Naive thymus-derived CD4-positive, alpha-beta T cell (primary cell): ENCODE results near the gene ALDH6A1. TPM values are rescaled to one million over a fixed set of nuclear protein-coding genes. Genes with fewer than 3 reads are reported as not detected.

ENCODE experiments used
- ATAC-seq: fragments of 150-1000 bp; cut with Tn5 transposase; 2 replicates; pipeline ENCODE4 v1.10.0; 2021; ENCODE audit warnings: mild to moderate bottlenecking, moderate library complexity
- CTCF ChIA-PET: fragments of 350-600 bp; sonication (Branson Sonifier 250); formaldehyde crosslinking; loops from one replicate; lab custom pipeline; 2021; ENCODE audit warnings: antibody characterized with exemption; lab: Charles Lee
- POLR2A ChIA-PET: fragments of 350-600 bp; sonication (Branson Sonifier 250); formaldehyde crosslinking; loops from one replicate; lab custom pipeline; 2021; ENCODE audit warnings: antibody characterized with exemption, inconsistent platforms; lab: Charles Lee
- DNase-seq, 9 donors: peaks; one replicate each; pipeline versions ENCODE4 v3.0.0 to v3.0.0-alpha.2; 2020 to 2022; ENCODE audit warnings: mixed read lengths in 1 of 9
- H3K27ac ChIP-seq: one replicate; pipeline ENCODE4 v1.7.0; 2013; ENCODE audit warnings: mild to moderate bottlenecking, low read depth, low read length, moderate library complexity
- H3K27me3 ChIP-seq, 2 donors: one replicate each; pipeline ENCODE4 v1.7.0; 2013; ENCODE audit warnings: low read length in 2 of 2, mild to moderate bottlenecking in 2 of 2, moderate library complexity in 2 of 2; ENCODE audit not compliant: control insufficient read depth in 2 of 2, insufficient read depth in 2 of 2
- H3K36me3 ChIP-seq, 3 experiments: 1 replicate in 2 of 3; 2 replicates in 1 of 3; pipeline ENCODE4 v1.7.0; 2013; ENCODE audit warnings: low read length in 3 of 3, mild to moderate bottlenecking in 3 of 3, moderate library complexity in 1 of 3; ENCODE audit not compliant: insufficient read depth in 3 of 3, control insufficient read depth in 2 of 3
- H3K4me1 ChIP-seq, 2 donors: one replicate each; pipeline ENCODE4 v1.7.0; 2013; ENCODE audit warnings: low read length in 2 of 2, mild to moderate bottlenecking in 2 of 2, moderate library complexity in 1 of 2; ENCODE audit not compliant: control insufficient read depth in 2 of 2, insufficient read depth in 2 of 2
- H3K4me3 ChIP-seq: 2 replicates; pipeline ENCODE4 v1.7.0; 2013; ENCODE audit warnings: mild to moderate bottlenecking, low read length
- H3K9me3 ChIP-seq, 3 experiments: 1 replicate in 2 of 3; 2 replicates in 1 of 3; pipeline ENCODE4 v1.7.0; 2013; ENCODE audit warnings: low read length in 3 of 3; ENCODE audit not compliant: control insufficient read depth in 2 of 3
- H3K27ac Mint-ChIP-seq, 9 donors: one replicate each; pipeline ENCODE4 v1.8.0; 2020 to 2022; ENCODE audit warnings: mixed read lengths in 9 of 9, mild to moderate bottlenecking in 8 of 9, moderate library complexity in 5 of 9, inconsistent platforms in 2 of 9
- H3K27me3 Mint-ChIP-seq, 5 donors: one replicate each; pipeline ENCODE4 v1.8.0; 2021 to 2022; ENCODE audit warnings: mixed read lengths in 5 of 5, mild to moderate bottlenecking in 1 of 5
- H3K36me3 Mint-ChIP-seq, 5 donors: one replicate each; pipeline ENCODE4 v1.8.0; 2020 to 2022; ENCODE audit warnings: mixed read lengths in 5 of 5, mild to moderate bottlenecking in 3 of 5, inconsistent platforms in 1 of 5
- H3K4me1 Mint-ChIP-seq, 7 donors: one replicate each; pipeline ENCODE4 v1.8.0; 2020 to 2022; ENCODE audit warnings: mixed read lengths in 7 of 7, mild to moderate bottlenecking in 3 of 7, inconsistent platforms in 1 of 7
- H3K4me3 Mint-ChIP-seq, 10 donors: one replicate each; pipeline ENCODE4 v1.8.0; 2020 to 2022; ENCODE audit warnings: mild to moderate bottlenecking in 10 of 10, mixed read lengths in 10 of 10, moderate library complexity in 6 of 10, inconsistent platforms in 2 of 10
- H3K9me3 Mint-ChIP-seq, 11 donors: one replicate each; pipeline ENCODE4 v1.8.0; 2020 to 2022; ENCODE audit warnings: mixed read lengths in 11 of 11, mild to moderate bottlenecking in 4 of 11, inconsistent platforms in 1 of 11, moderate library complexity in 1 of 11
- intact Hi-C, 2 donors: fragments of 100-400 bp; cut with micrococcal nuclease; formaldehyde crosslinking; loops; one replicate each; pipeline ENCODE4 v1.15.1; 2023
- polyA plus RNA-seq, 2 donors: library from polyadenylated mRNA; unstranded; fragments of 300-500 nt; fragmentation: Illumina TruSeq; gene quantifications; one replicate each; pipeline ENCODE4 v1.2.3, GENCODE V29; 2021
- total RNA-seq, 6 experiments: library from RNA in 5 of 6; stranded (reverse) in 5 of 6; gene quantifications; 1 replicate in 5 of 6; 2 replicates in 1 of 6; pipeline ENCODE4 v1.2.3 and lab custom pipeline; 2021 to 2026

The ALDH6A1 gene
- total and polyA plus RNA-seq, 7 experiments from 2014 or later: 8.9 to 39.9 (median 21.3) TPM

DNA sequence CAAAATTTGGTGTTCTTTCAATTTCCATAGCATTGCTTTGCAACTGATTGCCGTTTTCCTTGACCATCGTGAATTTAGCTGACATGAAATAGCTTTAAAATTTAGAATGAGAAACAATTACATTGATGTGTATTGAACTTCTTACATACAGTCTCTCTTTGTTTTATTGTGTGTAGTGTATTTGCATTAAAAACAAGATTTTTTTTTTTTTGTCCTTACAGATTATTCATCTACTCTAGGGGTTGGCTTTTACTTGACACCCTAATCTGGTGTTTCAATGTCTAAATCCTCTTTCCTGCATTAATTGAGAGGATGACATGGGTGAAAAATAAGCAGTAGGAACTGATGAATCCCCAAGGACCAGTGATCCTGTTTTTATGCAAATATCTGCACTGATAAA lies 21.1 kb upstream of the ALDH6A1 start:
- no peaks in the 10 kb centered on the region for H3K27me3 Mint-ChIP-seq
- no peaks in the 10 kb centered on the region for H3K9me3 ChIP-seq
- CTCF ChIA-PET: interaction anchor here (0.7 kb wide), 1 partner anchor 965 kb away, joined by 3 read pairs; no protein-coding TSS in a partner anchor
- intact Hi-C loops: no loop called here
- no peak for DNase-seq
- H3K4me3 ChIP-seq: no peak overlapping the region
- no peak overlapping the region for H3K27ac ChIP-seq
- POLR2A ChIA-PET: no interaction called here
- H3K27ac Mint-ChIP-seq: no peak overlapping the region
- no peak for ATAC-seq
- peaks cover 0 to 14% (median 0%) of the 10 kb centered on the region in 3 experiments for H3K36me3 ChIP-seq
- H3K4me1 ChIP-seq: no peaks in the 10 kb centered on the region
- H3K36me3 Mint-ChIP-seq: peaks cover 3 to 45% (median 14%) of the 10 kb centered on the region in 5 donors
- H3K27me3 ChIP-seq: no peaks in the 10 kb centered on the region
- H3K4me3 Mint-ChIP-seq: no peak overlapping the region
- no peaks in the 10 kb centered on the region for H3K9me3 Mint-ChIP-seq
- peaks cover 0 to 2% (median 0%) of the 10 kb centered on the region in 7 donors for H3K4me1 Mint-ChIP-seq

DNA sequence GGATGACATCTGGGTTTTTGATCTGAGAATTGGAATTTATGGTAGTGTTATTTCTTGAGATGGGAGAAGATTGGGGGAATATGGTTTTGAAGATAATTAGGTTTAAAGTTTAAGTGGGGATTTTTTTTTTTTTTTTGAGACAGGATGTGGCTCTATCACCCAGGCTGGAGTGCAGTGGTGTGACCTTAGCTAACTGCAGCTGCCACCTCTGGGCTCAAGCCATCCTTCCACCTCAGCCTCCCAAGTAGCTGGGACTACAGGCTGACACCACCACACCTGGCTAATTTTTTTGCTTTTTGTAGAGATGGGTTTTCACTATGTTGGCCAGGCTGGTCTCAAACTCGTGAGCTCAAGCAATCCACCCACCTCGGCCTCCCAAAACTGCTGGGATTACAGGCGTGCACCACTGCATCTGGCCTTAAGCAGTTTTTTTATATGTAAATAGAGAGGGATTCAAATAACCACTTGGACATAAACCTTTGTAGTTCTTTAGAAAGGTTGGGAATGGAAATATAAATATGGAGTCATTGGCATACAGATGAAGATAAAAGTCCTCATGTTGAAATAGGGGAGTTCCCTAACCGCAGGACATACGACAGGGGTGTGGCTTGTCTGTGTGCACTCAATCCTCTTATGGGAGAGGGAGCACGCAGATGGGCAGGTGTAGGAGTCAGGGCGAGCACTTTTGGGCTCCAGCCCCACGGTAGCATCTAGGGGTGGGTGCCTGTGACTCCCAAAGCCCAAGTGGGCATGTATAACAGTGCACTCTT lies 5.2 kb upstream of the ALDH6A1 start:
- no peak for DNase-seq
- intact Hi-C loops: loop anchor here in 1 of 2 donors (10.0 kb wide), 4 partner anchors 335 to 1895 kb away; partner anchors contain the start of genes IFT43, TGFB3 and TMED10

DNA sequence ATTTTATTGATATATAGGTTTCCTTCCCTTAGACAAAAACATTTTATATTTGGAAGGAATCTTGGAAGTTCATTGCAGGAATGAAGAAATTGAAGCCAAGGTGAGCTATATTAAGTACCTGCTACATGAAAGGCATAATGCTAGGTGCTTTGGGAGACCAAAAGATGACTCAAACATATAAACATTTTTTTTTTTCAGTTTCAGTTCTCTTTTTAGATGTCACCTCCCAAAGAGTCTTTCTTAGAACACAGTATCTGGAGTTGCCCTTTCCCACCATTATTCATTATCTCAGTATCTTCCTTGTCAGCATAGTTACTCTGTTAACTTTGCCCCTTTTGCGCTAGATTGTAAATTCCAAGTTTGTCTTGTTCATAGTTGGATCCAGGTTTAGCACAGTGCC lies 1.6 kb upstream of the ALDH6A1 start:
- Histone ChIP-seq H3K4me1 (peaks cover 10 to 16% of the 10 kb centered on the region in 2 donors), H3K27ac (peak overlapping the region; percentile 77), H3K9me3 (no peaks in the 10 kb centered on the region), H3K36me3 (no peaks in the 10 kb centered on the region), H3K27me3 (no peaks in the 10 kb centered on the region), H3K4me3 (peak overlapping the region; percentile 78)
- Mint-ChIP-seq H3K27ac (peak overlapping the region; percentile 90 to 99 (median 94)), H3K4me1 (peaks cover 20 to 60% (median 44%) of the 10 kb centered on the region in 7 donors), H3K4me3 (peak overlapping the region; percentile 89 to 100 (median 96)), H3K9me3 (peaks cover 0 to 4% (median 0%) of the 10 kb centered on the region in 11 donors), H3K36me3 (peaks cover 1 to 9% (median 7%) of the 10 kb centered on the region in 5 donors), H3K27me3 (peaks cover 0 to 4% (median 0%) of the 10 kb centered on the region in 5 donors)
- DNase-seq (no peak), ATAC-seq (no peak)
- ChIA-PET CTCF (no interaction called here), POLR2A (no interaction called here)
- intact Hi-C loops: loop anchor here (2.0 to 10.0 kb wide), 8 partner anchors 199 to 1899 kb away; partner anchors contain the start of genes DCAF4 (in 1 of the 2), IFT43 (in 1 of the 2), PSEN1 (in 1 of the 2) and RIOX1 (in 1 of the 2)

More for the DNA sequence above, 5.2 kb upstream of the ALDH6A1 start:
- Mint-ChIP-seq H3K4me1 (peaks cover 7 to 38% (median 31%) of the 10 kb centered on the region in 7 donors), H3K27me3 (peaks cover 0 to 2% (median 0%) of the 10 kb centered on the region in 5 donors), H3K4me3 (no peak overlapping the region), H3K36me3 (peaks cover 5 to 15% (median 9%) of the 10 kb centered on the region in 5 donors), H3K9me3 (peaks cover 0 to 3% (median 0%) of the 10 kb centered on the region in 11 donors), H3K27ac (peak overlapping the region in 2 of 9 donors; percentile 1 to 43)
- Histone ChIP-seq H3K4me3 (no peak overlapping the region), H3K27ac (no peak overlapping the region), H3K9me3 (no peaks in the 10 kb centered on the region), H3K27me3 (no peaks in the 10 kb centered on the region), H3K4me1 (peaks cover 9 to 10% of the 10 kb centered on the region in 2 donors), H3K36me3 (no peaks in the 10 kb centered on the region)
- CTCF ChIA-PET: no interaction called here
- ATAC-seq: no peak
- POLR2A ChIA-PET: no interaction called here

DNA sequence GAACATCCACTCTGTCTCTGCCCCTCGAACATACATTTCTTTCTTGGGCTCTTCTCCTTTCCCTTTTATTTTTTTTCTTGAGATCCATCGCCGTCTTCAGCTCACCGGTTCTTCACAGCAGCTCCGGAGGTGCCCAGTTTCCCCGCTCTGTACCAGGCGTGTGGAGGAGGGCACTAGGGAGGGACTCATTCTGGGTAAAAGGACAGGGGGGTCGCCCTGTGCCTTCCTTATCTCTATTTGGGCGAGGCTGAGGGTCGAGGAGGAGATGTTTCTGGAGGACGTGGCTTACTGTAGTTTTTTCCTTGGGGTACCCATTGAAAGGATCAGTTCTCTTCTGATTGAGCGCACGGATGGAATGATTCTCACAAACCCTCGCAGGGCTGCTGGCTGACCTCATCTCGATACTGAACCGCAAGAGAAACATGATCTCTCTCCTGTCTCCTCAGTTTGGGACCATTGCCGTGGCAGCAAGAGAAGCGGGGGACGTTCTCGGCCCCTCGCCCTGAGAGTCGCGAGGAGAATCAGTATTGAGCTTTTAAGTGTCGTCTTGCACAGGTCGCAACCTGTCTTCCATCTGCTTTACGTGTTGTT lies 889 bp upstream of the ALDH6A1 start:
- H3K36me3 ChIP-seq: no peaks in the 10 kb centered on the region
- intact Hi-C loops: loop anchor here (2.0 to 10.0 kb wide), 8 partner anchors 198 to 1900 kb away; partner anchors contain the start of genes DCAF4 (in 1 of the 2), IFT43 (in 1 of the 2), PSEN1 (in 1 of the 2) and RIOX1 (in 1 of the 2)
- peaks cover 10 to 16% of the 10 kb centered on the region in 2 donors for H3K4me1 ChIP-seq
- peak overlapping the region; percentile 78 for H3K4me3 ChIP-seq
- CTCF ChIA-PET: no interaction called here
- peak overlapping the region; percentile 89 to 100 (median 96) for H3K4me3 Mint-ChIP-seq
- no peaks in the 10 kb centered on the region for H3K27me3 ChIP-seq
- peaks cover 0 to 9% (median 3%) of the 10 kb centered on the region in 5 donors for H3K36me3 Mint-ChIP-seq
- POLR2A ChIA-PET: no interaction called here
- peaks cover 23 to 62% (median 44%) of the 10 kb centered on the region in 7 donors for H3K4me1 Mint-ChIP-seq
- DNase-seq (no peak), ATAC-seq (peak; percentile 1)
- peak overlapping the region; percentile 90 to 99 (median 94) for H3K27ac Mint-ChIP-seq
- no peaks in the 10 kb centered on the region for H3K9me3 ChIP-seq
- peaks cover 0 to 4% (median 0%) of the 10 kb centered on the region in 11 donors for H3K9me3 Mint-ChIP-seq
- peak overlapping the region; percentile 77 for H3K27ac ChIP-seq
- H3K27me3 Mint-ChIP-seq: peaks cover 0 to 4% (median 0%) of the 10 kb centered on the region in 5 donors

DNA sequence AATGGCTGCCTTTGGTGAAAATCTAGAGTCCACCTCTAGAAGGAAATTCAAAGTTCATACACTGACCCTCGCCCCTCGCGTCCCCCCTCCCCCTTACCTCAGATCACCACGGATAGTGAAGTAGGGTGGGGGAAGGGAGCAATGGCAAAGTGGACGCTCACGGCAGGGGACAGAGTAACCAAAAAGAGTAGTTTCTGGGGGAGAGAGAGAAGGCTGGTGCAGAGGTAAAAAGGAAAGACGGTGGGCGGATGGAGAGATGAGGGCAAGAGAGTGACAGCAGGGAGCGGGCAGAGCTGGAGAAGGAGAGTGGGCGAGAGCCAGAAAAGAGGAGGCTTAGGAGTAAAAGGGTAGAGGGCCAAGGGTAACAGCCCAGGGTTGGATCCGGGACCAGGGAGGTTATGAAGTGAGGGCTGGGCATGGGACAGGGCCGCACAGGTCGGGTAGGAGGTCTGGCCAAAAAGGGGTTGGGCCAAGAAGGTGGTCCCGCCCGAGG lies 423 bp downstream of the ALDH6A1 start:
- CTCF ChIA-PET: interaction anchor here (0.7 kb wide), 1 partner anchor 396 kb away, joined by 3 read pairs; no protein-coding TSS in a partner anchor

DNA sequence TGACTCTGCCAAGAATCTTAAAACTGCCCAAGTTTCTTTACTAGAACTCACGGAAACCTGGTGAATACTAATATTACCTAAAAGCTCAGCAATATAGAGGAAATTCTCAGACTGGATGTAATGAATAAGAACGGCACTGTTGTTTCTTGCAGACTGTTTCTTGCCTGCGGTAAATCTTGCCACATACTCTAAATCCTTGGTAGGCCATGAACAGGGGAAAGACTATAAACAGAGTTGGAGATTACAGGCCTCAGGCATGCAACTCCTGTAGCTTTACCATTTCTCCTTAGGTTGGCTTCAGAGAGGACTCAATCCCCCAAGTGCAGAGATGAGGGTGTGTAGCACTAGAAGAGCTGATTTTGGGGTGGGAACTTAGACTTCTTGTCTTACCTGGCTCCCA lies 1.1 kb downstream of the ALDH6A1 start:
- intact Hi-C loops: loop anchor here in 1 of 2 donors (10.0 kb wide), 4 partner anchors 328 to 1902 kb away; partner anchors contain the start of genes IFT43, TGFB3 and TMED10
- H3K36me3 Mint-ChIP-seq: peaks cover 0 to 2% (median 0%) of the 10 kb centered on the region in 5 donors
- peak overlapping the region; percentile 73 for H3K27ac ChIP-seq
- peaks cover 0 to 4% (median 0%) of the 10 kb centered on the region in 5 donors for H3K27me3 Mint-ChIP-seq
- H3K27me3 ChIP-seq: no peaks in the 10 kb centered on the region
- CTCF ChIA-PET: no interaction called here
- no peaks in the 10 kb centered on the region for H3K9me3 ChIP-seq
- H3K9me3 Mint-ChIP-seq: peaks cover 0 to 4% (median 0%) of the 10 kb centered on the region in 11 donors
- POLR2A ChIA-PET: interaction anchor here (1.0 kb wide), 1 partner anchor 112 kb away, joined by 3 read pairs; no protein-coding TSS in a partner anchor
- H3K4me1 ChIP-seq: peaks cover 10 to 16% of the 10 kb centered on the region in 2 donors
- no peak for ATAC-seq
- peak overlapping the region in 5 of 9 donors; percentile 47 to 99 (median 91) for H3K27ac Mint-ChIP-seq
- H3K4me3 Mint-ChIP-seq: peak overlapping the region; percentile 89 to 100 (median 96)
- DNase-seq: no peak
- no peaks in the 10 kb centered on the region for H3K36me3 ChIP-seq
- H3K4me1 Mint-ChIP-seq: peaks cover 19 to 54% (median 36%) of the 10 kb centered on the region in 7 donors
- H3K4me3 ChIP-seq: no peak overlapping the region

More for the DNA sequence above, 423 bp downstream of the ALDH6A1 start:
- intact Hi-C loops: loop anchor here (1.0 to 10.0 kb wide), 23 partner anchors 65 to 1901 kb away; partner anchors contain the start of genes BBOF1 (in 2 of the 2), COQ6 (in 2 of the 2), DCAF4 (in 2 of the 2) and ENTPD5 (in 2 of the 2)
- H3K27ac ChIP-seq: peak overlapping the region; percentile 73
- H3K36me3 ChIP-seq: no peaks in the 10 kb centered on the region
- H3K4me1 ChIP-seq: peaks cover 10 to 16% of the 10 kb centered on the region in 2 donors
- peaks cover 0 to 4% (median 2%) of the 10 kb centered on the region in 5 donors for H3K36me3 Mint-ChIP-seq
- ATAC-seq (no peak), DNase-seq (no peak)
- POLR2A ChIA-PET: interaction anchor here (0.6 to 1.1 kb wide), 4 partner anchors 9 to 802 kb away, joined by 3 read pairs; partner anchors contain the start of gene ZNF410
- H3K27ac Mint-ChIP-seq: peak overlapping the region; percentile 90 to 99 (median 94)
- H3K4me3 ChIP-seq: peak overlapping the region; percentile 74
- peaks cover 0 to 4% (median 0%) of the 10 kb centered on the region in 11 donors for H3K9me3 Mint-ChIP-seq
- peaks cover 20 to 57% (median 40%) of the 10 kb centered on the region in 7 donors for H3K4me1 Mint-ChIP-seq
- H3K4me3 Mint-ChIP-seq: peak overlapping the region; percentile 89 to 100 (median 96)
- H3K27me3 Mint-ChIP-seq: peaks cover 0 to 4% (median 0%) of the 10 kb centered on the region in 5 donors
- H3K27me3 ChIP-seq: no peaks in the 10 kb centered on the region
- no peaks in the 10 kb centered on the region for H3K9me3 ChIP-seq
